Subcutaneous abdominal adipose tissue (tissue), 5 donors: Measurements from ENCODE around the gene PPP1R15B.
A peak's percentile ranks its signal among the peaks of the same experiment; 100 is the strongest.
"Not testable (repeated sequence)": the region's sequence is repeated elsewhere in the genome, so short reads cannot be mapped to it uniquely, and the experiment has no call there.

Experiments used
- H3K27ac ChIP-seq: one replicate; pipeline ENCODE4 v1.7.0; 2013; ENCODE audit warnings: low read depth, mild to moderate bottlenecking, inconsistent platforms, low read length, moderate library complexity
- H3K27me3 ChIP-seq, 5 donors: one replicate each; pipeline ENCODE4 v1.7.0; 2013; ENCODE audit warnings: low read length in 5 of 5, inconsistent platforms in 1 of 5; ENCODE audit not compliant: control insufficient read depth in 5 of 5, insufficient read depth in 4 of 5
- H3K36me3 ChIP-seq, 5 donors: one replicate each; pipeline ENCODE4 v1.7.0; 2013; ENCODE audit warnings: low read length in 5 of 5; ENCODE audit not compliant: control insufficient read depth in 5 of 5, insufficient read depth in 5 of 5
- H3K4me1 ChIP-seq, 5 donors: one replicate each; pipeline ENCODE4 v1.7.0; 2013; ENCODE audit warnings: low read length in 5 of 5, mild to moderate bottlenecking in 3 of 5, moderate library complexity in 1 of 5; ENCODE audit not compliant: control insufficient read depth in 5 of 5, insufficient read depth in 5 of 5
- H3K4me3 ChIP-seq, 5 donors: one replicate each; pipeline ENCODE4 v1.7.0; 2013; ENCODE audit warnings: low read length in 5 of 5, low read depth in 1 of 5
- H3K9ac ChIP-seq, 5 donors: one replicate each; pipeline ENCODE4 v1.7.0; 2013; ENCODE audit warnings: low read length in 5 of 5, mild to moderate bottlenecking in 4 of 5, moderate library complexity in 3 of 5
- H3K9me3 ChIP-seq, 5 donors: one replicate each; pipeline ENCODE4 v1.7.0; 2013; ENCODE audit warnings: low read length in 5 of 5; ENCODE audit not compliant: control insufficient read depth in 5 of 5
- donor health status: healthy.
- donor health status: healthy.
- donor health status: healthy.
- donor health status: healthy.
- donor health status: healthy.

The PPP1R15B gene

DNA sequence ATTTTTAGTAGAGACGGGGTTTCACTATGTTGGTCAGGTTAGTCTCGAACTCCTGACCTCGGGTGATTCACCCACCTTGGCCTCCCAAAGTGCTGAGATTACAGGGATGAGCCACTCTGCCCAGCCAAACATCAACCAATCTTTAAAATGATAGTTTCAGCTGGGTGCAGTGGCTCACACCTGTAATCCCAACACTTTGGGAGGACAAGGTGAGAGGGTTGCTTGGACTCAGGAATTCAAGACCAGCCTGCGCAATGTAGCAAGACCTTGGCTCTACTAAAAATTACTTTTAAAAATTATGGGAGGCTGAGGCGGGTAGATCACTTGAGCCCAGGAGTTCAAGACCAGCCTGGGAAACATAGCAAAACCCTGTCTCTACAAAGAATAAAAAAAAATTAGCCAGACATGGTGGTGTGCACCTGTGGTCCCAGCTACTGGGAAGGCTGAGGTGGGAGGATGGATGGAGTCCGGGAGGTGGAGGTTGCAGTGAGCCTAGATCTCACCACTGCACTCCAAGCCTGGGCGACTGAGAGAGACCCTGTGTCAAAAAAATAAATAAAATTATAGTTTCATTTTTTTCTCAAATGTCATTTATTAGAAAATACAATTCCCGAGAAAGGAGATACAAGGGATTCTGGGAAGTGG lies 10.6 kb upstream of the PPP1R15B start:
- not testable (repeated sequence) for H3K27me3 ChIP-seq, H3K9me3 ChIP-seq
- Histone ChIP-seq H3K36me3 (peaks cover 4 to 49% (median 34%) of the 10 kb centered on the region in 5 donors), H3K4me3 (peak overlapping the region in 1 of 5 donors; percentile 9), H3K27ac (peak overlapping the region; percentile 97), H3K9ac (peak overlapping the region in 2 of 5 donors; percentile 31 to 73), H3K4me1 (peaks cover 4 to 37% (median 33%) of the 10 kb centered on the region in 5 donors)

DNA sequence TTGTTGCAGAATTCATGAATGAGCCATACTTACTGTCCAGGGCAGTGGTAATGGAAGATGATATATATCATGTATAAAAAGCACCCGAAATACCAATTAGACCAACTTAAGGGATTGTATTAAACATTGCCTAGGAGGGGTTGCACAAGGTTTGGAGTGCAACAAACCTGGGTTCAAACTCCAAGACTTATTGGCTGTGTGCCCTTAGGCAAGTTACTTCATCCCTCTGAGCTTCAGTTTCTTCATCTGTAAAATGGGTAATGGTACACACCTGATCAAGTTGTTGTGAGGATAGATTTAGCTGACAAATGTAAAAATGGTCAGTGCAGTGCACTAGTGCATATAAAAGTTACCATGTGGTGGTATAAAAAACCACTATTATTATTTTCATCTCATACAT lies 9.8 kb upstream of the PPP1R15B start:
- peaks cover 5 to 38% (median 28%) of the 10 kb centered on the region in 5 donors for H3K4me1 ChIP-seq
- H3K9me3 ChIP-seq = no peaks in the 10 kb centered on the region
- H3K9ac ChIP-seq = peak overlapping the region in 1 of 5 donors; percentile 17
- peaks cover 4 to 45% (median 29%) of the 10 kb centered on the region in 5 donors for H3K36me3 ChIP-seq
- peak overlapping the region; percentile 97 for H3K27ac ChIP-seq
- no peak overlapping the region for H3K4me3 ChIP-seq
- no peaks in the 10 kb centered on the region for H3K27me3 ChIP-seq

DNA sequence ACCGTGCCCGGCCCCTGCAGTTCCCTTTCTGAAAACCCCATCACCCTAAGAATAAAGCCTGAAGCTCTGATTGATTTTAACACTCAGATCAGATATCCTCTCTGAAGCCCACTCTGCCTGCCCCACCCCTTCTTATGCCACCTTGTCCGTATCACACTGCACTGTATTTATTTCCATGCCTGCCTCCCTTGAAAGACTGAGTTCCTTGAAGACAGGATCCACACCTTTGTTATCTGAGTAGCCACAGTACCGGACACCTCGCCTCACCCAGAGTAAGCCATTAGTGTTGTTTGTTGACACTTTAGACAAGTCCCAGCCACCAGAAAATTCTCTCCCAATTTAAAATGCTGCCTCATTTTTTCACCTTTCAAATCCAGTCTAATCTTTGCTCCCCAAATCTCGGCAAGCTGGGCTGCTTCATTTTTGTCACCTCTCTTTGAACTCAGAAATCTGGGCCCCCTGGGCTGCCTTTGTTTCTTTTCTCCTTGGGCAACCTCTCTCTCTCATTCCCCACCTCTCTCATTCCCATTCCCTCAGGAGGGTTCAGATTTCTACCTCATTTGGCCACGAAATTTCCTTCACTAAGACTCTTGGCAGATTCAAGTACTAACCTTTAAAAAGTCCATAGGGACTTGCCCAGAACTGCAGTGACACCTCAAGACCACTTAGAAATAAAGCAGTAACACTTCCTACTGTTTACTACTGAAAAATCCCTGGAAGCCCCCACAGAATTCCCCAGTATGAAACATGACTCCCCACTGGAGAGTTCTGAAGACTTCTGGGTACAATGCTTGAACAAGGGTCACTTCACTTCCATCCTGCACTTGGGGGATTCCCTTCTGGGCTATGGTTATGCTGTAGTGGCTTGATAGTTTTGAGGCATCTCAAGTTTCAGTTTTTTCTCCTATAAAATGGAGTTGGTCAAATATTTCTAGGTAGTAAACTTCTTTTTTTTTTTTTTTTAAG lies 8.7 kb upstream of the PPP1R15B start:
- no peaks in the 10 kb centered on the region for H3K9me3 ChIP-seq
- H3K4me3 ChIP-seq = no peak overlapping the region
- H3K36me3 ChIP-seq = peaks cover 0 to 34% (median 23%) of the 10 kb centered on the region in 5 donors
- peaks cover 5 to 41% (median 24%) of the 10 kb centered on the region in 5 donors for H3K4me1 ChIP-seq
- H3K27ac ChIP-seq = peak overlapping the region; percentile 97
- H3K9ac ChIP-seq = peak overlapping the region in 1 of 5 donors; percentile 0
- H3K27me3 ChIP-seq = no peaks in the 10 kb centered on the region

DNA sequence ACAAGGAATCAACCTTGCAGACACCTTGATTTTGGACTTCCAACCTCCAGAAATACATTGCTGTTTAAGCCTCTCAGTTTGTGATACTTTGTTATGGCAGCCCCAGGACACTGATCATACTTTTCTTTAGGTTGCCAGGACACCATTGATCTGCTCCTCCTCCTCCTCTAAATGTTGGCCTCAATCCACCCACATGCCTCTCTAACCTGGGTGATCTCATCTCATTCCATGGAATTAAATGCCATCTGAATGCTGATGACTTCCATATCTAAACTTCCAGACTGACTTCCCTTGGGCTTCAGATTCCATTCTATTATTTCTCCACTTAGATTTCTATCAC lies 7.4 kb upstream of the PPP1R15B start:
- Histone ChIP-seq H3K9ac (no peak overlapping the region), H3K27ac (peak overlapping the region; percentile 97), H3K9me3 (no peaks in the 10 kb centered on the region), H3K4me3 (no peak overlapping the region), H3K36me3 (peaks cover 0 to 21% (median 10%) of the 10 kb centered on the region in 5 donors), H3K27me3 (no peaks in the 10 kb centered on the region), H3K4me1 (peaks cover 5 to 41% (median 24%) of the 10 kb centered on the region in 5 donors)

DNA sequence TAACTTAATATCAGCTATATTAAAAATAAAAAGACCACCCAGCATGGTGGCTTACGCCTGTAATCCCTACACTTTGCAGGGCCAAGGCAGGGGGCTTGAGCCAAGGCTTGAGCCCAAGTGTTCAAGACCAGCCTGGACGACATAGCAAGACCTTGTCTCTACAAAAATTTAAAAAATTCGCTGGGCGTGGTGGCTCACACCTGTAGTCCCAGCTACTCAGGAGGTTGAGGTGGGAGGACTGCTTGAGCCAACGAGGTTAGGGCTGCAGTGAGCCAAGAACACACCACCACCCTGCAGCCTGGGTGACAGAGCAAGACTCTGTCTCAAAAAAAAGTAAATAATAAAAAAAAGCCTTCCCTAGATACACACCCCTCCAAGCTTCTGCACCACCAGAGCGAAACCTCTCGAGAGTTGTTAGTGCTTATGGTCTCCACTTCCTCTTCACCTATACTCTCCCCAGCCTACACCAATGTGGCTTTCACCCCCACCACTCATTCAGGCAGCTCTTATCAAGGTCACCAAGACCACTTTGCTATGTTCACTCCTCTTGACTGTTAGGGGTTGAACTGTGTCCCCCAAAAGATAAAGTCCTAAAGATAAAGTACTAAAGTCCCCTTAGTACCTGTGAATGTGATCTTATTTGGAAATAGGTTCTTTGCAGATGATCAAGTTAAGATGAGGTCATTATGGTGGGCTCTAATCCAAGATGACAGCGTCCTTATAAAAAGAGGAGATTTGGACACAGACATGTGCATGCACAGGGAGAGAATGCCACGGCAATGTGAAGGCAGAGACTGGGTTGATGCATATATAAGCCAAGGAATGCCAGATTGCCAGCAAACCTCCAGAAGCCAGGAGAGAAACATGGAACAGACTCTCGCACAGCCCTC lies 6.8 kb upstream of the PPP1R15B start:
- Histone ChIP-seq H3K4me1 (peaks cover 5 to 43% (median 24%) of the 10 kb centered on the region in 5 donors), H3K4me3 (no peak overlapping the region), H3K27ac (peak overlapping the region; percentile 97), H3K9me3 (no peaks in the 10 kb centered on the region), H3K9ac (peak overlapping the region in 4 of 5 donors; percentile 30 to 90 (median 66)), H3K36me3 (peaks cover 0 to 14% (median 8%) of the 10 kb centered on the region in 5 donors), H3K27me3 (no peaks in the 10 kb centered on the region)

DNA sequence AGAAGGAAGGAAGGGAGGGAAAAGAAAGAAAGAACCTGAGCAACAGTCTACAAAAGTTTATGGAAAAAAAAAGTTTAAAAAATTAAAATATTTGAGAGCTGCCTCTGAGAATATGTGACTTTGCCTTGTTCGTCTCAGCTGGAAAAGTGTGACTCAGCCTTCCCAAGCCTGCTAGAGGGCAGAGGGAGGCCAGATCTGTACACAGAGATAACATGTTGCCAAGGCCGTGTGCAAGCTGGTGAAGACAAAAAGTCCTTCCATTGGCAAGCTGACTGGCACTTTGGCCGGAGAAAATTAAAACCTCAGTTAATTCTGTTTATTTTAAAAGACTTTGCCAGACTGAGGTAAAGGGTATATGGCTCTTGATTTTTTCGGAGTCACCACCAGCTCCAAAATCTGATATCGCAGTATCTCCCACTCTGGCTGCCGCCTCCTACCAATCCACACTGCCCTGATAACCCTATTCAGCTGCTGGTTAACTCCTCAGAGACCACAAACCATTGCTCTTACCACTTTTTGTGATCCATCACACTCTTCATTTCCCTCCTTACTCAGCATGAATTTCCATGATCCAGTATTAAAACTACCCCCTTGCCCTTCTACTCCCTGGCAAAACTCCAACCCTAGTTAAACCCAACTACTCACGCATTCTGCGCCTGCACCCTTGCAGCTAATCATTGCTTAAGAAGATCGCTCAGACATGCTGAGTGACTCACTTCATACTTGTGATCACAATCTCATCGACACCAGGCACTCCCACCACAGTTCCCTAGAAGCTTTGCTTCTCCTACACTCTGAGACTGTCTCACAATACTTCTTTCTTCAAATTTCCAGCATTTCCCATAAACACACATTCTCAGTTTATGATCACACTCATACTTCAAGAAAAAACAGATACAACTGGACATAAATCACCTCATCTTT lies 5.7 kb upstream of the PPP1R15B start:
- Histone ChIP-seq H3K4me1 (peaks cover 5 to 49% (median 26%) of the 10 kb centered on the region in 5 donors), H3K4me3 (peak overlapping the region in 4 of 5 donors; percentile 19 to 52 (median 27)), H3K9ac (peak overlapping the region; percentile 48 to 90 (median 56)), H3K36me3 (peaks cover 0 to 7% (median 6%) of the 10 kb centered on the region in 5 donors), H3K27me3 (no peaks in the 10 kb centered on the region), H3K27ac (peak overlapping the region; percentile 97), H3K9me3 (no peaks in the 10 kb centered on the region)

DNA sequence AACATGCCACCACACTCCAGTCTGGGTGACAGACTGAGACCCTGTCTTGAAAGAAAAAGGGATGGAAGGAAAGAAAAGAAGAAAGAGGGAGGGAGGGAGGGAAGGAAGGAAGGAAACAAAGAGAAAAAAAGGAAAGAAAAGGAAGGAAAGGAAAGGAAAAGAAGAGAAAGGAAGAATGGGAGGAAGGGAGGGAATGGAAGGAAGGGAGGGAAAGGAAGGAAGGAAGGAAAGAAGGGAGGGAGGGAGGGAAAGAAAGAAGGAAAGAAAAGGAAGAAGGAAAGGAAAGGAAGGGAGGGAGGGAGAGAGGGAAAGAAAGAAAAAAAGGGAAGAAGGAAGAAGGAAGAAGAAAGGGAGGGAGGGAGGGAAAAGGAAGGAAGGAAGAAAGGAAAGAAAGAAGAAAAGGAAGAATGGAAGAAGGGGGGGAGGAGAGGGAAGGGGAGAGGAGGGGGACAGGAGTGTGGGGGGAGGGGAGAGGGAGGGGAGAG lies 5.0 kb upstream of the PPP1R15B start:
- Histone ChIP-seq H3K27me3 (no peaks in the 10 kb centered on the region), H3K4me1 (peaks cover 5 to 48% (median 28%) of the 10 kb centered on the region in 5 donors), H3K27ac (peak overlapping the region; percentile 97), H3K9me3 (no peaks in the 10 kb centered on the region), H3K9ac (peak overlapping the region in 1 of 5 donors; percentile 37), H3K4me3 (no peak overlapping the region), H3K36me3 (peaks cover 0 to 6% (median 5%) of the 10 kb centered on the region in 5 donors)

DNA sequence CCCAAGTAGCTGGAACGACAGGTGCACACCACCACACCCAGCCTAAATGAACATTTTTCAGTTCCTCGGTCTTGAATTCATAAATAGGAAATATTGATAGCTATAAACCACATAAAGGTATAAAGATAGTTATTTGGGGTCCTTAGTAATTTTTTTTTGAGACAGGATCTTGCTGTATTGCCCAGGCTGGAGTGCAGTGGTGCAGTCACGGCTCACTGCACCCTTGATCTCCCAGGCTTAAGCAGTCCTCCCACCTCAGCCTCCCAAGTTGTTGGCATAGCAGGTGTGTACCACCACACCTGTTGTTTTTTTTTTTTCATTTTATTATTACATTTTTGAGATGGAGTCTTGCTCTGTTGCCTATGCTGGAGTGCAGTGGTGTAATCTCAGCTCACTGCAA lies 3.7 kb upstream of the PPP1R15B start:
- Histone ChIP-seq H3K4me3 (no peak overlapping the region), H3K4me1 (peaks cover 5 to 48% (median 28%) of the 10 kb centered on the region in 5 donors), H3K9me3 (no peaks in the 10 kb centered on the region), H3K9ac (no peak overlapping the region), H3K27ac (peak overlapping the region; percentile 97), H3K36me3 (no peaks in the 10 kb centered on the region), H3K27me3 (no peaks in the 10 kb centered on the region)
